AG04449 (cell line): ENCODE data around the gene DIAPH2.
"Not testable (repeated sequence)": the region's sequence is repeated elsewhere in the genome, so short reads cannot be mapped to it uniquely, and the experiment has no call there.

Source experiments
- CTCF ChIA-PET: fragments of 350-600 bp; formaldehyde crosslinking; extraction: SDS; loops from one replicate; lab custom pipeline; 2021; ENCODE audit warnings: antibody characterized with exemption; lab: Yijun Ruan, JAX
- POLR2A ChIA-PET: fragments of 400-600, 350-600 bp; formaldehyde crosslinking; extraction: SDS; loops from one replicate; lab custom pipeline; 2020; ENCODE audit warnings: antibody characterized with exemption, inconsistent platforms; lab: Yijun Ruan, JAX
- DNase-seq: peaks from one replicate; pipeline ENCODE4 v3.0.0-alpha.2; 2010; ENCODE audit warnings: low read depth, low spot score
- H3K4me3 ChIP-seq: 2 replicates; pipeline ENCODE4 v1.5.1; 2011; ENCODE audit warnings: low read depth, mild to moderate bottlenecking, control low read depth, low read length
- CTCF ChIP-seq: IDR thresholded peaks from one replicate; pipeline ENCODE4 v1.5.1; 2011; ENCODE audit warnings: mild to moderate bottlenecking, moderate library complexity, low read length, control low read depth, inconsistent platforms; ENCODE audit not compliant: insufficient read depth; ENCODE audit errors: missing control alignments

DIAPH2 gene

GRCh38 chrX:96705905-96706304, 21.3 kb downstream of the DIAPH2 start:
- no peak overlapping the region for H3K4me3 ChIP-seq
- ChIA-PET CTCF (no interaction called here), POLR2A (no interaction called here)

GRCh38 chrX:96707804-96708203, 23.2 kb downstream of the DIAPH2 start:
- H3K4me3 ChIP-seq = no peak overlapping the region
- CTCF ChIA-PET = no interaction called here
- no peak for DNase-seq
- POLR2A ChIA-PET = no interaction called here
- TF ChIP-seq CTCF = no peak

More at GRCh38 chrX:96705905-96706304, 21.3 kb downstream of the DIAPH2 start:
- DNase-seq = no peak
- TF ChIP-seq CTCF = no peak

GRCh38 chrX:96710031-96710430, 25.4 kb downstream of the DIAPH2 start:
- CTCF ChIA-PET = no interaction called here
- no peak overlapping the region for H3K4me3 ChIP-seq
- no peak for TF ChIP-seq CTCF
- POLR2A ChIA-PET = no interaction called here
- DNase-seq = no peak

GRCh38 chrX:96713303-96713702, 28.7 kb downstream of the DIAPH2 start:
- no peak overlapping the region for H3K4me3 ChIP-seq
- DNase-seq = no peak
- ChIA-PET CTCF (no interaction called here), POLR2A (no interaction called here)
- TF ChIP-seq CTCF = no peak

GRCh38 chrX:96714393-96714792, 29.8 kb downstream of the DIAPH2 start:
- DNase-seq, H3K4me3 ChIP-seq, POLR2A ChIA-PET: not testable (repeated sequence)
- CTCF ChIA-PET = interaction anchor here (0.8 kb wide), 1 partner anchor 342 kb away, joined by 3 read pairs; no protein-coding TSS in a partner anchor

- ChIA-PET CTCF (interaction anchor here (0.8 kb wide), 1 partner anchor 343 kb away, joined by 3 read pairs; no protein-coding TSS in a partner anchor), POLR2A (no interaction called here)
- TF ChIP-seq CTCF = no peak
- no peak overlapping the region for H3K4me3 ChIP-seq
- no peak for DNase-seq
Measured at GRCh38 chrX:96715481-96715880, 30.8 kb downstream of the DIAPH2 start.

- no peak for TF ChIP-seq CTCF
- POLR2A ChIA-PET = no interaction called here
- CTCF ChIA-PET = no interaction called here
- no peak overlapping the region for H3K4me3 ChIP-seq
- DNase-seq = no peak
Measured at GRCh38 chrX:96719161-96719875, 34.7 kb downstream of the DIAPH2 start.
